OCI-LY1 (cell line): ENCODE measurements around the gene B4GALT1.
"Not testable (repeated sequence)": the region's sequence is repeated elsewhere in the genome, so short reads cannot be mapped to it uniquely, and the experiment has no call there.

Experiments
- H2AFZ ChIP-seq: fragments of 200-600 bp; sonication (generic), shearing (Covaris generic); 2 replicates; pipeline ENCODE4 v1.6.0; 2014; ENCODE audit warnings: antibody characterized with exemption, mild to moderate bottlenecking, low read length
- H3F3A ChIP-seq: fragments of 200-600 bp; sonication (generic), shearing (Covaris generic); 2 replicates; pipeline ENCODE4 v1.6.0; 2014; ENCODE audit warnings: mild to moderate bottlenecking, antibody characterized with exemption, low read length, moderate library complexity; ENCODE audit not compliant: insufficient read depth
- H3K27ac ChIP-seq: fragments of 200-600 bp; sonication (generic); 2 replicates; pipeline ENCODE4 v1.5.1; 2014; ENCODE audit warnings: low read length, mixed run types, mild to moderate bottlenecking, low read depth; ENCODE audit not compliant: poor library complexity, severe bottlenecking
- H3K27me3 ChIP-seq: fragments of 200-600 bp; sonication (generic); 2 replicates; pipeline ENCODE4 v1.6.0; 2014; ENCODE audit warnings: antibody characterized with exemption, mild to moderate bottlenecking, low read length, moderate library complexity; ENCODE audit not compliant: insufficient read depth
- H3K36me3 ChIP-seq: fragments of 200-600 bp; sonication (generic); 2 replicates; pipeline ENCODE4 v1.6.1; 2014; ENCODE audit warnings: mild to moderate bottlenecking, antibody characterized with exemption, low read length, moderate library complexity, mixed read lengths; ENCODE audit not compliant: insufficient read depth
- H3K4me1 ChIP-seq: fragments of 200-600 bp; sonication (generic); 2 replicates; pipeline ENCODE4 v1.5.1; 2014; ENCODE audit warnings: mild to moderate bottlenecking, low read length, moderate library complexity; ENCODE audit not compliant: insufficient read depth, severe bottlenecking
- H3K4me2 ChIP-seq: fragments of 200-600 bp; sonication (generic), shearing (Covaris generic); 2 replicates; pipeline ENCODE4 v1.6.1; 2014; ENCODE audit warnings: low read length
- H3K4me3 ChIP-seq: fragments of 200-600 bp; sonication (generic); 2 replicates; pipeline ENCODE4 v1.5.1; 2014; ENCODE audit warnings: low read length, low read depth, mild to moderate bottlenecking, mixed read lengths; ENCODE audit not compliant: poor library complexity, severe bottlenecking
- H3K79me2 ChIP-seq: fragments of 200-600 bp; shearing (Covaris generic); 2 replicates; pipeline ENCODE4 v1.6.1; 2016; ENCODE audit warnings: mixed run types, low read length, mixed read lengths; ENCODE audit not compliant: insufficient read depth
- H3K9ac ChIP-seq: fragments of 200-600 bp; sonication (generic), shearing (Covaris generic); 2 replicates; pipeline ENCODE4 v1.6.1; 2014; ENCODE audit warnings: mild to moderate bottlenecking, low read length, mixed read lengths
- H3K9me2 ChIP-seq: fragments of 200-600 bp; sonication (generic), shearing (Covaris generic); 2 replicates; pipeline ENCODE4 v1.6.1; 2014; ENCODE audit warnings: low read depth, mild to moderate bottlenecking, low read length, mixed read lengths
- H3K9me3 ChIP-seq: fragments of 200-600 bp; shearing (Covaris generic); 2 replicates; pipeline ENCODE4 v1.6.1; 2014; ENCODE audit warnings: low read length, mixed read lengths
- H4K20me1 ChIP-seq: fragments of 200-600 bp; sonication (generic), shearing (Covaris generic); 2 replicates; pipeline ENCODE4 v1.6.0; 2016; ENCODE audit warnings: mild to moderate bottlenecking, low read length; ENCODE audit not compliant: insufficient read depth
- EZH2 ChIP-seq: fragments of 200-600 bp; sonication (generic), shearing (Covaris generic); IDR thresholded peaks from 2 replicates; pipeline ENCODE4 v1.8.0; 2017; ENCODE audit warnings: borderline replicate concordance, mixed run types, mild to moderate bottlenecking, antibody characterized with exemption, low read length, moderate library complexity, mixed read lengths
- TF ChIP-seq, protein P1 (sequence below): fragments of 200-600 bp; sonication (generic), shearing (Covaris generic); IDR thresholded peaks from 2 replicates; pipeline ENCODE4 v1.5.1; 2017; ENCODE audit warnings: mild to moderate bottlenecking, antibody characterized with exemption, low read length, moderate library complexity, mixed read lengths

The B4GALT1 gene

GRCh38 chr9:33165263-33166151, 1.6 kb downstream of the B4GALT1 start:
- H3K79me2 ChIP-seq, result no peaks in the 10 kb centered on the region
- no peaks in the 10 kb centered on the region for H3K36me3 ChIP-seq
- H3K9me3 ChIP-seq, result no peaks in the 10 kb centered on the region
- peak overlapping the region; percentile 84 for H3K4me3 ChIP-seq
- TF ChIP-seq EZH2, result no peak
- TF ChIP-seq, protein P1, sequence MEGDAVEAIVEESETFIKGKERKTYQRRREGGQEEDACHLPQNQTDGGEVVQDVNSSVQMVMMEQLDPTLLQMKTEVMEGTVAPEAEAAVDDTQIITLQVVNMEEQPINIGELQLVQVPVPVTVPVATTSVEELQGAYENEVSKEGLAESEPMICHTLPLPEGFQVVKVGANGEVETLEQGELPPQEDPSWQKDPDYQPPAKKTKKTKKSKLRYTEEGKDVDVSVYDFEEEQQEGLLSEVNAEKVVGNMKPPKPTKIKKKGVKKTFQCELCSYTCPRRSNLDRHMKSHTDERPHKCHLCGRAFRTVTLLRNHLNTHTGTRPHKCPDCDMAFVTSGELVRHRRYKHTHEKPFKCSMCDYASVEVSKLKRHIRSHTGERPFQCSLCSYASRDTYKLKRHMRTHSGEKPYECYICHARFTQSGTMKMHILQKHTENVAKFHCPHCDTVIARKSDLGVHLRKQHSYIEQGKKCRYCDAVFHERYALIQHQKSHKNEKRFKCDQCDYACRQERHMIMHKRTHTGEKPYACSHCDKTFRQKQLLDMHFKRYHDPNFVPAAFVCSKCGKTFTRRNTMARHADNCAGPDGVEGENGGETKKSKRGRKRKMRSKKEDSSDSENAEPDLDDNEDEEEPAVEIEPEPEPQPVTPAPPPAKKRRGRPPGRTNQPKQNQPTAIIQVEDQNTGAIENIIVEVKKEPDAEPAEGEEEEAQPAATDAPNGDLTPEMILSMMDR, result no peak
- no peaks in the 10 kb centered on the region for H3K27me3 ChIP-seq
- no peaks in the 10 kb centered on the region for H3F3A ChIP-seq
- no peaks in the 10 kb centered on the region for H4K20me1 ChIP-seq
- peak overlapping the region; percentile 94 for H3K4me2 ChIP-seq
- peaks cover 47% of the 10 kb centered on the region for H3K4me1 ChIP-seq
- H3K9ac ChIP-seq, result peak overlapping the region; percentile 83
- H2AFZ ChIP-seq, result no peak overlapping the region
- no peaks in the 10 kb centered on the region for H3K9me2 ChIP-seq
- peak overlapping the region; percentile 19 for H3K27ac ChIP-seq

- H3K27me3 ChIP-seq, result not testable (repeated sequence)
These were observed 2.2 kb downstream of the B4GALT1 start for GRCh38 chr9:33164921-33165262.

GRCh38 chr9:33164138-33164809, 2.9 kb downstream of the B4GALT1 start:
- Histone ChIP-seq H2AFZ (no peak overlapping the region), H3K9me3 (no peaks in the 10 kb centered on the region), H4K20me1 (no peaks in the 10 kb centered on the region), H3K4me3 (no peak overlapping the region), H3K9me2 (no peaks in the 10 kb centered on the region), H3K9ac (no peak overlapping the region), H3K79me2 (no peaks in the 10 kb centered on the region), H3F3A (0 out of 2 replicates have a peak, but pooled peaks cover 4% of the 10 kb centered on the region), H3K27me3 (no peaks in the 10 kb centered on the region), H3K4me1 (peaks cover 60% of the 10 kb centered on the region), H3K27ac (no peak overlapping the region), H3K36me3 (no peaks in the 10 kb centered on the region), H3K4me2 (peak overlapping the region; percentile 23)
- no peak for TF ChIP-seq EZH2
- TF ChIP-seq, protein P1, result no peak

More at GRCh38 chr9:33164921-33165262, 2.2 kb downstream of the B4GALT1 start:
- H3F3A ChIP-seq, H3K27ac ChIP-seq, H3K79me2 ChIP-seq, H3K9me2 ChIP-seq, H3K36me3 ChIP-seq, H4K20me1 ChIP-seq, H3K9ac ChIP-seq, H2AFZ ChIP-seq, H3K9me3 ChIP-seq: not testable (repeated sequence)
- Histone ChIP-seq H3K4me2 (peak overlapping the region; percentile 94), H3K4me3 (peak overlapping the region; percentile 84), H3K4me1 (peaks cover 53% of the 10 kb centered on the region)
